Spleen (tissue), 11 donors: Measurements from ENCODE around the gene IFT27. TPM values are rescaled to one million over a fixed set of nuclear protein-coding genes. Genes with fewer than 3 reads are reported as not detected.
A peak's percentile ranks its signal among the peaks of the same experiment; 100 is the strongest.
"Not testable (repeated sequence)": the region's sequence is repeated elsewhere in the genome, so short reads cannot be mapped to it uniquely, and the experiment has no call there.

Source experiments
- DNase-seq: peaks from one replicate; pipeline ENCODE4 v3.0.0-alpha.2; 2020
- H3K27ac ChIP-seq, 8 donors: fragments of 200-600 bp; sonication (generic) in 7 of 8; 1 replicate in 4 of 8; 2 replicates in 4 of 8; pipeline versions ENCODE4 v1.5.0 to v1.8.0; 2016 to 2021; ENCODE audit warnings: inconsistent platforms in 4 of 8, mild to moderate bottlenecking in 4 of 8, moderate library complexity in 1 of 8
- H3K27me3 ChIP-seq, 7 donors: fragments of 200-600 bp; sonication (generic) in 6 of 7; replicated peaks in 1 of 7; 1 replicate in 4 of 7; 2 replicates in 3 of 7; pipeline versions ENCODE4 v1.5.0 to v1.8.0; 2016 to 2021; ENCODE audit warnings: inconsistent platforms in 3 of 7, mild to moderate bottlenecking in 1 of 7
- H3K36me3 ChIP-seq, 6 donors: fragments of 200-600 bp; sonication (generic) in 5 of 6; 1 replicate in 4 of 6; 2 replicates in 2 of 6; pipeline versions ENCODE4 v1.5.0 to v1.8.0; 2016 to 2021; ENCODE audit warnings: inconsistent platforms in 2 of 6
- H3K4me1 ChIP-seq, 6 donors: fragments of 200-600 bp; sonication (generic) in 5 of 6; 1 replicate in 3 of 6; 2 replicates in 3 of 6; pipeline versions ENCODE4 v1.5.0 to v1.8.0; 2016 to 2021; ENCODE audit warnings: inconsistent platforms in 3 of 6
- H3K4me3 ChIP-seq, 8 donors: fragments of 200-600 bp; sonication (generic) in 7 of 8; 1 replicate in 4 of 8; 2 replicates in 4 of 8; pipeline versions ENCODE4 v1.5.0 to v1.8.0; 2016 to 2021; ENCODE audit warnings: inconsistent platforms in 4 of 8, mild to moderate bottlenecking in 4 of 8, moderate library complexity in 2 of 8
- H3K9me3 ChIP-seq, 8 donors: fragments of 200-600 bp; sonication (generic) in 7 of 8; 1 replicate in 4 of 8; 2 replicates in 4 of 8; pipeline versions ENCODE4 v1.5.0 to v1.8.0; 2016 to 2021; ENCODE audit warnings: inconsistent platforms in 4 of 8
- CTCF ChIP-seq, 11 experiments: fragments of 200-600 bp in 7 of 11; fragments of 450-650 bp in 4 of 11; sonication (generic) in 4 of 11; IDR thresholded peaks in 8 of 11; conservative IDR thresholded peaks in 3 of 11; 1 replicate in 7 of 11; 2 replicates in 4 of 11; pipeline versions ENCODE4 v1.4.0 to v1.8.0; 2016 to 2021; ENCODE audit warnings: antibody characterized with exemption in 11 of 11, inconsistent platforms in 4 of 11, mild to moderate bottlenecking in 1 of 11
- POLR2A ChIP-seq, 3 donors: fragments of 450-650 bp; IDR thresholded peaks; one replicate each; pipeline ENCODE4 v1.5.1; 2017; ENCODE audit warnings: antibody characterized with exemption in 3 of 3, mild to moderate bottlenecking in 1 of 3
- POLR2AphosphoS5 ChIP-seq, 3 donors: sonication (generic); formaldehyde crosslinking; IDR thresholded peaks; one replicate each; pipeline ENCODE4 v1.5.1; 2017; ENCODE audit warnings: antibody characterized with exemption in 3 of 3
- WGBS, 5 donors: extraction: QIAGEN DNeasy Blood & Tissue Kit in 3 of 5; methylation state at CpG; one replicate each; pipeline versions ENCODE4 v1.1.5 to v1.1.7; 2013 to 2018; 5-methylcytosine and 5-hydroxymethylcytosine counted together
- intact Hi-C: fragments of 100-400 bp; cut with DNase I; formaldehyde crosslinking; loops from one replicate; pipeline ENCODE4 v1.15.0; 2023; ENCODE audit warnings: low total_unique reads
- polyA plus RNA-seq, 3 donors: library from polyadenylated mRNA; stranded (reverse); fragments of 200-250 nt; gene quantifications; one replicate each; pipeline ENCODE4 v1.2.1, GENCODE V29; 2013
- total RNA-seq, 7 donors: library from RNA; depleted of rRNA in 3 of 7; stranded (reverse); fragments of >200 nt in 3 of 7; fragmentation: NEBNext Ultra II Directional in 4 of 7; extraction: Animal tissue kit (Norgen Biotek cat#: 25700) in 4 of 7; gene quantifications; one replicate each; pipeline versions ENCODE4 v1.1.0 to v1.2.1, GENCODE V29; 2016 to 2021
- donor health status: healthy with polysubstance abuse.
- donor health status: DM: no; HTN: no; CAD: no; lungs with moderate emphysema.
- donor health status: DM: no; HTN: no; CAD: no.
- donor health status: Bipolar disorder and iron deficiency.
- donor health status: healthy.
- donor health status: DM: no; HTN: no; CAD: no.
- donor health status: DM: yes; HTN: yes; CAD: no.

IFT27 gene
- total and polyA plus RNA-seq, 10 donors = 12.4 to 35.4 (median 22.4) TPM

GRCh38 chr22:36757668-36758211 lies 18.2 kb downstream of the IFT27 start:
- H3K36me3 ChIP-seq = peaks cover 0 to 18% (median 2%) of the 10 kb centered on the region in 6 donors
- H3K27ac ChIP-seq = no peak overlapping the region
- 66 to 77% (median 69%) methylated on average over 14 to 19 of the region's 19 CpGs for WGBS, 5 donors

GRCh38 chr22:36756746-36757655 lies 18.9 kb downstream of the IFT27 start:
- Histone ChIP-seq H3K4me1 (peaks cover 0 to 21% (median 0%) of the 10 kb centered on the region in 6 donors), H3K27me3 (peaks cover 0 to 43% (median 16%) of the 10 kb centered on the region in 7 donors), H3K27ac (no peak overlapping the region), H3K36me3 (peaks cover 0 to 11% (median 0%) of the 10 kb centered on the region in 6 donors), H3K9me3 (no peaks in the 10 kb centered on the region), H3K4me3 (no peak overlapping the region)
- no peak for TF ChIP-seq POLR2AphosphoS5 (IDR thresholded peaks at IDR 0.05)
- TF ChIP-seq POLR2A (IDR thresholded peaks at IDR 0.05) = no peak
- no peak for TF ChIP-seq CTCF (IDR thresholded peaks at IDR 0.05 in 8 of 11, conservative IDR thresholded peaks at IDR 0.05 in 3 of 11)
- intact Hi-C loops = no loop called here
- WGBS, 5 donors = 43 to 67% (median 55%) methylated on average over 22 to 28 of the region's 28 CpGs
- DNase-seq = no peak

More at GRCh38 chr22:36757668-36758211, 18.2 kb downstream of the IFT27 start:
- TF ChIP-seq POLR2A (IDR thresholded peaks at IDR 0.05) (no peak), CTCF (IDR thresholded peaks at IDR 0.05 in 8 of 11, conservative IDR thresholded peaks at IDR 0.05 in 3 of 11) (peak; percentile 38 to 94 (median 78)), POLR2AphosphoS5 (IDR thresholded peaks at IDR 0.05) (peak in 1 of 3 donors; percentile 20)
- Histone ChIP-seq H3K4me3 (no peak overlapping the region), H3K4me1 (peaks cover 0 to 21% (median 0%) of the 10 kb centered on the region in 6 donors), H3K27me3 (peaks cover 0 to 38% (median 13%) of the 10 kb centered on the region in 7 donors), H3K9me3 (no peaks in the 10 kb centered on the region)
- intact Hi-C loops = no loop called here
- DNase-seq = peak; percentile 94

DNA sequence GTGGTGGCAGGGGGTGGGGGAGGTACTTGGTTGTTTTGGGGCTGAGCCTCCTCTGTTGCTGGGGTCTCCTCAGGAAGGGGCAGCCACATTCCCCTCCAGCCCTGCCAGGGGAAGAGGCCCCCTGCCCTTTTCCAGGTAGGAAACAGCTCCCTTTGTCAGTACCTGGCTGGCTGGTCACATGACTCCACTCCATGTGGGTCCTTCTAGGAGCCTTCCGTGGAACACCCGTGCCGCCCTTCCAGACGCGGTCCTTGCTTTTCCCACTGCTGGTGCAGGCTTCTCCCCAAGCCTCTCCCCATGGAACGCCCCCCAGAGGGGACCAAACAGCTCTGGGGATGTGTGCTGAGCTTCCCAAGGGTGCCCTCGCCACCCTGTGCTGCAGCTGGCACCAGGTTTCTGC lies 19.9 kb downstream of the IFT27 start:
- intact Hi-C loops = no loop called here
- no peak for DNase-seq
- Histone ChIP-seq H3K4me3 (no peak overlapping the region), H3K27ac (no peak overlapping the region), H3K9me3 (no peaks in the 10 kb centered on the region), H3K4me1 (peaks cover 0 to 21% (median 0%) of the 10 kb centered on the region in 6 donors), H3K27me3 (peaks cover 0 to 43% (median 16%) of the 10 kb centered on the region in 7 donors), H3K36me3 (peaks cover 0 to 6% (median 0%) of the 10 kb centered on the region in 6 donors)
- WGBS, 5 donors = 47 to 69% (median 61%) methylated on average over 6 to 7 of the region's 7 CpGs
- TF ChIP-seq POLR2A (IDR thresholded peaks at IDR 0.05) = no peak
- TF ChIP-seq CTCF (IDR thresholded peaks at IDR 0.05 in 8 of 11, conservative IDR thresholded peaks at IDR 0.05 in 3 of 11) = no peak
- no peak for TF ChIP-seq POLR2AphosphoS5 (IDR thresholded peaks at IDR 0.05)

DNA sequence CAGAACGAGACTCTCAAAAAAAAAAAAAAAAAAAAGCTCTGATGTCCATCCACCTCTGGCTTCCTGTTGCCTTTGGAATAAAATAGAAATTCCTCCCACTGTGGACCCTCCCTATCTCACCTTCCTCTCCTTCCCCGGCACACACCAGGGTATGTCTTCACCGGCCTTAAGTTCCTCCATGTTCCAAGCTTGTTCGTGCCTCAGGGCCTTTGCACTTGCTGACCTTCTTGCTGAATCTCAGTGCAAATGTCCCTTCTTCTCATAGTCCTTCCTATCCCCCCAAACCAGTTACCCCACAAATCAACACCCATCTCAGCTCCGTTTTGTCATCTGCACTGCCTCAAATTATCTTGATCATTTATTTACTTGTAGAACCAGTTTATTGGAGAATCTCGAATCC lies 20.6 kb downstream of the IFT27 start:
- Histone ChIP-seq H3K27me3 (peaks cover 0 to 43% (median 16%) of the 10 kb centered on the region in 7 donors), H3K4me3 (no peak overlapping the region), H3K27ac (no peak overlapping the region), H3K36me3 (no peaks in the 10 kb centered on the region), H3K4me1 (peaks cover 0 to 21% (median 0%) of the 10 kb centered on the region in 6 donors), H3K9me3 (no peaks in the 10 kb centered on the region)
- DNase-seq = peak; percentile 12
- no peak for TF ChIP-seq POLR2AphosphoS5 (IDR thresholded peaks at IDR 0.05)
- no peak for TF ChIP-seq CTCF (IDR thresholded peaks at IDR 0.05 in 8 of 11, conservative IDR thresholded peaks at IDR 0.05 in 3 of 11)
- TF ChIP-seq POLR2A (IDR thresholded peaks at IDR 0.05) = no peak
- 84 to 98% (median 89%) methylated on average over 6 of the region's 6 CpGs for WGBS, 5 donors
- intact Hi-C loops = no loop called here

DNA sequence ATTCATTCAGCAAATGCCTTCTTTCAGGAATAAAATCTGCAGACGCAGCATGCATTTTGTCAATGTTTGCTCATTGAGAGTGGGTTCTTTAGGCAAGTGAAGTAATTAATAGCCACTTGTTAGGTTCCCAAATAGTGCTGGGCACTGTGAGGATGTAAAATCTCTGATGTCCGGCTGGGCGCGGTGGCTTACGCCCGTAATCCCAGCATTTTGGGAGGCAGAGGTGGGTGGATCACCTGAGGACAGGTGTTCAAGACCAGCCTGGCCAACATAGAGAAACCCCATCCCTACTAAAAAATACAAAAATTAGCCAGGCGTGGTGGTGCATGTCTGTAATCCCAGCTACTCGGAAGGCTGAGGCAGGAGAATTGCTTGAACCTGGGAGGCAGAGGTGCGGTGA lies 21.0 kb downstream of the IFT27 start:
- H3K9me3 ChIP-seq, intact Hi-C loops, H3K4me3 ChIP-seq, DNase-seq, H3K27ac ChIP-seq, H3K36me3 ChIP-seq: not testable (repeated sequence)
- WGBS, 5 donors = 90 to 97% (median 94%) methylated on average over 9 of the region's 9 CpGs
- H3K4me1 ChIP-seq = peaks cover 0 to 21% (median 0%) of the 10 kb centered on the region in 6 donors
- peaks cover 0 to 43% (median 16%) of the 10 kb centered on the region in 7 donors for H3K27me3 ChIP-seq
